ENCODE results near the gene ESRRA.
A peak's percentile ranks its signal among the peaks of the same experiment; 100 is the strongest.

The ESRRA gene

DNA sequence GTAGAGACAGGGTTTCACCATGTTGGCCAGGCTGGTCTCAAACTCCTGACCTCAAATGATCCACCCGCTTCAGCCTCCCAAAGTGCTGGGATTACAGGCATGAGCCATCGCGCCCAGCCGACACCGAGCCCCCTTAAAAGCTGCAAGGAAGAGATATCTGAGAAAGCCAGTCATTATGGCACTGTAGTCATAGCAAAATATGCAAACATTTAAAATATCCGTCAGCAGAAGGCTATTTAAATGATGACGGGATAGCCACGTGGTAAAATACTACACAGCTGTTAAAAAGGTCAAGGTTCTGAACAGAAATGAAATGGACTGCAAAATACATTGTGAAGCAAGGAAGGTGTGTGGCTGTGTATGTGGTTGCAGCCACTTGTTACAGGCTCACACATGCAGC, 28.2 kb downstream of the ESRRA start:
- no peak for DNase-seq

DNA sequence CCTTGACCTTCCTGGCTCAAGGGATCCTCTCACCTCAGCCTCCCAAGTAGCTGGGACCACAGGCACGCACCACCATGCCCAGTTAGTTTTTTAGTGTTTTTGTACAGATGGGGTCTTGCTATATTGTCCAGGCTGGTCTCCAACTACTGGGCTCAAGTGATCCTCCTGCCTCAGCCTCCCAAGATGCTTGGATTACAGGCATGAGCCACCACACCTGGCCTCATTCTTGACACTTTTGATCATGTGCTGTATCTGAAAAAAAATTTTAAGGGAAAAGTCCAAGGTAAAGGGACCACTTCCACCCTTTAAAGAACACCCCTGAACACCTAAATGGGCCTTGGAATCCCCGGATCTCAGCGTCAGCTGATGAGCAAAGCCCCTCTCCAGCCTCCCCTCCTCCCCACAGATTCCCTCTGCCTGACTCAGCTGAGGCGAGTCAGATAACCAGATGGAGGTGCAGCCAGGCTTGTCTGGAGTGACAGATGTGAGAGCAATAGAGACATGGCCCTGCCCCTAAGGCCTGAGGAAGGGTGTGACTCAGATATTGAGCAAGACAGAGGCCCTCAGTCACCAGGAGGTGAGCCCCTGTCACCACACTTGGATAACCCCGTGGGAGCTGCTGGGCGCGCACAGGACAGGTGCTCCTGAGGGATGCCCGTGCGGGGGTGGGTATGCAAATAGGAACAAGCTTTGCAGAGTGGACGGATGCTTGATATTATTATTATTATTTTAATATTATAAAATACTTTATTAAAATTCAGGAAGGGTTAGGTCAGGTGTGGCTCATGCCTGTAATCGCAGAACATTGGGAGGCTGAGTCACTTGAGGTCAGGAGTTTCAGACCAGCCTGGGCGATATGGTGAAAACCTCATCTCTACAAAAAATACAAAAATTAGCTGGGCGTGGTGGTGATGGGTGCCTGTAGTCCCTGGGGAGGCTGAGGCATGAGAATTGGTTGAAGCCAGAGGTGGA, 29.7 kb downstream of the ESRRA start:
- peak; percentile 68 to 80 for DNase-seq

DNA sequence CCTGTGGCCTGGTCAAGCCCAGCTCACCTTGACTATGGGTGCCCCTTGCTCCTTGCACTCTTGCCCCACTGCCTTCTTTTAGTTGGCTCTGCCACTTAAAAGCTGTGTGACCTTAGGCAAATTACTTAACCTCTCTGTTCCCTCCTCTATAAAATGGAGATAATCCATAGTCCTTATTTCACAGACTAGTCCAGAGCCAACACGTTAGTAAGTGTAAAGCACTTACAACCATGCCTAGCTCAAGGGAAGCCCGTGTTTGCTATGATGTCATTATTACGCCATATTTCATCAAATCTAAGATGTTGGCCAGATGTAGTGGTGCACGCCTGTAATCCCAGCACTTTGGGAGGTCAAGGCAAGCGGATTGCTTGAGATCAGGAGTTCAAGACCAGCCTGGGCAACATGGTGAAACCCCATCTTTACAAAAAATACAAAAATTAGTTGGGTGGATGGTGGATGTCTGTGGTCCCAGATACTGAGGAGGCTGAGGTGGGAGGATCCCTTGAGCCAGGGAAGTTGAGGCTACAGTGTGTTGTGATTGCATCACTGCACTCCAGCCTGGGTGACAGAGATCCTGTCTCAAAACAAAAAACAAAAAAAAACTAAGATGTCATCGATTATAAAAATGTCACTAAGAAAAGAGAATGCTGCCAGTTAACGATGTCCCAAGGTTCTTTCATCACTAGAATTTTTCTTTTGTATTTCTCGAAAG, 32.4 kb downstream of the ESRRA start:
- no peak for DNase-seq

DNA sequence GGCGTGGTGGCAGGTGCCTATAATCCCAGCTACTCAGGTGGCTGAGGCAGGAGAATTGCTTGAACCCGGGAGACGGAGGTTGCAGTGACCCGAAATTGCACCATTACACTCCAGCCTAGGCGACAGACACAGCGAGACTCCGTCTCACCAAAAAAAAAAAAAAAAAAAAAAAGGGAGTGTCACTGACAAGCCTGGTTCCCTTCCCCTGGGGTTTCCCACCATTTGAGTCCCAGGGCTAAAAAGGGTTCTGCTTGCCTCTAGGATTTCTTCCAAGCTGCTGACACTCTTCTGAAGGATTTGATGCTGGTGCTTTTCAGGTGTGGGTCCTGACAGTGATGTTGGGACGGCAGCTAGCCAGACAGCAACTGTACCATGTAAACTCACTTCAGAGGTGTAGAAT, 33.4 kb downstream of the ESRRA start:
- DNase-seq = no peak

DNA sequence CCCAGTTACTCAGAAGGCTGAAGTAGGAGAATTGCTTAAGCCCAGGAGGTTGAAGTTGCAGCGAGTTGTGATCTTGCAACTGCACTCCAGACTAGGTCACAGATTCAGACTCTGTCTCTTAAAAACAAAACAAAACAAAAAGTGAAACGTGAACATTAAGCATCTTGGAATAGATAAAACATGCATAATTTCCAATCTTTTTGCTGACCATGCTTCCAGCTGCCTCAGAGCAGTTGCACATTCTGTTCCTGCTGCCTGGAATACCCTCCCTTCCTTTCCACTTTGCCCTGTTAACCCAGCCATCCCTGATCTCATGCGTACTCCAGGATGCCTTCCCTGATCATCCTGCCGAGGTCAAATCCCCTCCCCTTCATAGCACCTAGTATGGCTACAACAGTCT, 34.0 kb downstream of the ESRRA start:
- DNase-seq = no peak

DNA sequence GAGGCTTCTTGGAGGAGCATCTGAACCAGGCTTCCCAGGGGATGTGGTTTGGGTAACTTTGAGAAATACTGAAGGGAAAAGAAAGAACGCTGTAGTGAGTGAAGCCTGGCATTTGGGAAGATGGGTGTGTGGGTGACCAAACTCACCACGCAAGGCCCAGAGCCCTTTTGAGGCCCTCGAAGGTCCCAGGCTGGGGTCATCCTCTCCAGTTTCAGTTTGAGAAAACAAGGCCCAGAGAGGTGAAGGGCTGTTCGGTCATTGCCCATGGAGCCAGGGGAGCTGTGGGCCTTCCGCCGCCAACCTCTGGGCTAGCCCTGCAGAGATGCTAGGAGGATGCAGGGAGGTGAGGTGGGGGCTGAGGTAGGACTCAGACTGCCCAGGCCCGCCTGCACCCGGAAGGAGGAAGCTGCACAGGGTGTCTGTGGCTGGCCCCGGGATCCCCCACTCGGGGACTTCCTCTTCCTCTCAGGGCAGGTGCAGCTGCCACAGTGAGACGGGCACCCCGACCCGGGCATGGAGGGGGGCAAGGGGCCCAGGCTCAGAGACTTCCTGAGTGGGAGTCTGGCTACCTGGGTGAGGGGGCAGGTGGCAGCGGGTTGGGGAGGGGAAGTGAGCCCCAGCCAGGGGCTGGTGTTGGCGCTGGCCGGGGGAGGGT, 34.6 kb downstream of the ESRRA start, which contains the start of gene CCDC88B:
CCDC88B (plus strand) TSS at position 451 of the 655 bp plus-strand sequence; CDS start at position 514, 63 bp downstream.
- DNase-seq = peak; percentile 59 to 73

DNA sequence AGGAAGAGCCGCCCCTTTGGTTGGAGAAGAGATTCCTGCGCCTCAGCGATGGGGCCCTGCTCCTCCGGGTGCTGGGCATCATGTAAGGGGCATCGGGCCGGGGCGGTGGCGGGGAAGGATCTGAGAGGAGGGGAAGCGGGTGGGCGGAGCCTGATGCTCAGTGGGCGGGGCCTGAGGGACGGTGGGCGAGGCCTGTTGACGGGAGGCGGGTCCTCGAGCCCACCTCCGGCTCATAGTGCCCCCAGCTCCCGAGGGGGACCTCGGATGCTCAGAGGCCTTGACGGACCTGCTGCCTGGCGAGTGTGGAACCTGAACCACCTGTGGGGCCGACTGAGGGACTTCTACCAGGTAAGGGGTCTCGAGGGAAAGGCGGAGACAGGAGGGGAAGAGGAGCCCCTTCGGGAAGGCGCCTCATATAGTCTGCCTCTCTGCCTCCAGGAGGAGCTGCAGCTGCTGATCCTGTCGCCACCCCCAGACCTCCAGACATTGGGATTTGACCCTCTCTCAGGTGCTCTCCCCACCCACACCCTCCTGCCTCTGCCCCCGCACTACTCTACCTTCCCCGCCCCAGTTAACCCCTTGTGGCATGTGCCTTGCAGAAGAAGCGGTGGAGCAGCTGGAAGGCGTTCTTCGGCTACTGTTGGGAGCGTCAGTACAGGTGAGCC, 35.5 kb downstream of the ESRRA start:
- peak; percentile 47 to 52 for DNase-seq

DNA sequence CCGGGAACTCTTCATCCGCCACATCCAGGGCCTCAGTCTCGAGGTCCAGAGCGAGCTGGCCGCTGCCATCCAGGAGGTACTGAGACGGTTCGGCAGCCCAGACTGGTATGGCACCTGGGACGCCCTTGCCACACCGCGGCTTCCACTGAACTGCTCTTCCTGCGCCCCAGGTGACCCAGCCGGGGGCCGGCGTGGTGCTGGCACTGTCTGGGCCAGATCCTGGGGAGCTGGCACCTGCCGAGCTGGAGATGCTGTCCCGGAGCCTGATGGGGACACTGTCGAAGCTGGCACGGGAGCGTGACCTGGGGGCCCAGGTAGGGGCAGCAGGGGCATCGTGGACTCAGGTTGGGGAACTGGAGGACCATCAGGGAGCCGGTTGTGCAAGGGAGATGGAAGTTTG, 36.1 kb downstream of the ESRRA start:
- no peak for DNase-seq

DNA sequence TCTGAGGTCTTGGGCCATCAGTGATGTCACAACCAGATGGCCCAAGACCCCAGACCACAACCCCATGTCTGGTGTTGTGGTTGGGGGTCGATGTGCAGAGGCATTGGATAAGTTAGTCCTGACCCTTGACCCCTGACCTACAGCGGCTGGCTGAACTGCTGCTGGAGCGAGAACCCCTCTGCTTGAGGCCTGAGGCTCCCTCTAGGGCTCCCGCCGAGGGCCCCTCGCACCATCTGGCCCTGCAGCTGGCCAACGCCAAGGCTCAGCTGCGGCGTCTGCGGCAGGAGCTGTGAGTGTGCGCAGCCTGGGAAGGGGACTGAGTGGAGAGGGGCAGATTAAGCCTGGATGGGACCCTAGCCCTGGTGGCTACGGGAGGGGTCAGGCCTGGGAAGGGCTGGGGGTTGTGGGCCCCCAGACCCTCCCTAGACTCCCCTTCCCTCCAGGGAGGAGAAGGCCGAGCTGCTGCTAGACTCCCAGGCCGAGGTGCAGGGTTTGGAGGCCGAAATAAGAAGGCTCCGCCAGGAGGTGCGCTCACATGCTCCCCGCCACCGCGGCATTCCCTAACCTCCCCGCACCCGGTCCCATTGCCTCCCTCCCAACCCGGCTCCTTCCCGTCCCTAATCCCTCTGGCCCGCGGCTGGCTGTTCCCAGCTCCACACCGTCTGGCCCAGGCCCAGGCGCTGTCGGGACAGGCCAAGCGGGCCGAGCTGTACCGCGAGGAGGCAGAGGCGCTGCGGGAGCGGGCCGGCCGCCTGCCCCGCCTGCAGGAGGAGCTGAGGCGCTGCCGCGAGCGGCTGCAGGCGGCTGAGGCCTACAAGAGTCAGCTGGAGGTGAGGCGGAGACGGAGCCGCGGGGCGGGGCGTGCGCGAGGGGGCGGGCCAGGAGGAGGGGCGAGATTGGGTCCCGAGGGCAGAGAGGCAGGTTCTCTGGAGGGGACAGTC, 36.8 kb downstream of the ESRRA start:
- DNase-seq = peak; percentile 89 to 91

DNA sequence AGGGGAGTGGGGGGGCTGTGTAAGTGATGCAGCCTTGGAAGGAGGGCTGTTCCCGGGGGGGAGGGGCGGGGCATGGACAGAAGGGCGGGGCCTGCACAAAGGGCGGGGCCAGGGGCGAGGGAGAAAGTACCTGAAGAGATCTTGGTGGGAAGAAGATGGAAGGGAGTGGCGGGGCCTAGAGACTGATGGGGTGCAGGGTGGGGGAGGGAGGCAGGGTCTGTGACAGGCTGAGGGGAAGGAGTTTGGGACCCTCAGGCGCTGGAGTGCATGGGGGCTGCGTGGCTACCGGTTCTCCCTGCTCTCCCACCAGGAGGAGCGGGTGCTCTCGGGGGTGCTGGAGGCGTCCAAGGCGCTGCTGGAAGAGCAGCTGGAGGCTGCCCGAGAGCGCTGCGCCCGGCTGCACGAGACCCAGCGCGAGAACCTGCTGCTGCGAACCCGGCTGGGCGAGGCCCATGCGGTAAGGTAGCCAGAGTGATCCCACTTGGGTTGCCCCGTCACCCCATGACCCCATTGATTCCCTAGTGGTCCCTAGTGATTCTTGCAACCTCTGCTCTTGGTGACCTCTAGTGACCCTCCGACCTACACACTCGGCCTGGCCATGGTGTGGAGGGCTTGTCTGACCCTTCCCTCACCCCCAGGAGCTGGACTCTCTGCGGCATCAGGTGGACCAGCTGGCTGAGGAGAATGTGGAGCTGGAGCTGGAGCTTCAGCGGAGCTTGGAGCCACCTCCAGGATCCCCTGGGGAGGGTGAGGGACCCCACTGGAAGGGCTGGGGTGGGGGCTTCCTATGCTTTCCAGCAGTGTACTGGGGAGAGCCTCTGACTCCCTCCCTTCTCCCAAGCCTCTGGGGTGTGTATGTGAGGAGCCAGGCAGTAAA, 37.8 kb downstream of the ESRRA start:
- no peak for DNase-seq

DNA sequence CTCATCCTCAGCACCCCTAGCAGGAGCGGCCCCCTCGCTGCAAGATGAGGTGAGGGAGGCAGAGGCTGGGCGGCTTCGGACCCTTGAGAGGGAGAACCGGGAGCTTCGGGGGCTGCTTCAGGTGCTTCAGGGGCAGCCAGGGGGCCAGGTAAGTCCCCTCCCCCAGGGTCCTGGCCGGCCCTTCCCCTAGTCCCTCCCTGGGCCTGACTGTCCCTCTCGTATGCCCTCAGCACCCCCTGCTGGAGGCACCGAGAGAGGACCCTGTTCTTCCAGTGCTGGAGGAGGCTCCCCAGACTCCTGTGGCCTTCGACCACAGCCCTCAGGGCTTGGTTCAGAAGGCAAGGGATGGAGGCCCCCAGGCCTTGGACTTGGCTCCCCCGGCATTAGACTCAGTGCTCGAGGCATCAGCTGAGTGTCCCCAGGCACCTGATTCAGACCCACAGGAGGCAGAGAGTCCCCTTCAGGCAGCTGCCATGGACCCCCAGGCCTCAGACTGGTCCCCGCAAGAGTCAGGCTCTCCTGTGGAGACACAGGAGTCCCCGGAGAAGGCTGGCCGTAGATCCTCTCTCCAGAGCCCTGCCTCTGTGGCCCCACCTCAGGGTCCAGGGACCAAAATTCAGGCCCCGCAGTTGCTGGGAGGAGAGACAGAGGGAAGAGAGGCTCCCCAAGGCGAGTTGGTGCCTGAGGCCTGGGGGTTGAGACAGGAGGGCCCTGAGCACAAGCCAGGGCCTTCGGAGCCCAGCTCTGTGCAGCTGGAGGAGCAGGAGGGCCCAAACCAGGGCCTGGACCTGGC, 38.6 kb downstream of the ESRRA start:
- peak in 1 of 2 donors; percentile 13 for DNase-seq

DNA sequence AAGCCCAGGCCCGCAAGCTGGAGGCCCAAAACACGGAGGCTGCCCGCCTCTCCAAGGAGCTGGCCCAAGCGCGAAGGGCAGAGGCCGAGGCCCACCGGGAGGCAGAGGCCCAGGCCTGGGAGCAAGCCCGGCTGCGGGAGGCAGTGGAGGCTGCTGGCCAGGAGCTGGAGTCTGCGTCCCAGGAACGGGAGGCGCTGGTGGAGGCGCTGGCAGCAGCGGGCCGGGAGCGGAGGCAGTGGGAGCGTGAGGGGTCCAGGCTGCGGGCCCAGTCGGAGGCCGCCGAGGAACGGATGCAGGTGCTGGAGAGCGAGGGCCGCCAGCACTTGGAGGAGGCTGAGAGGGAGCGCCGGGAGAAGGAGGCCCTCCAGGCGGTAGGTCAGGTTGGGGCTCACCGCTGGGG, 39.5 kb downstream of the ESRRA start:
- no peak for DNase-seq

DNA sequence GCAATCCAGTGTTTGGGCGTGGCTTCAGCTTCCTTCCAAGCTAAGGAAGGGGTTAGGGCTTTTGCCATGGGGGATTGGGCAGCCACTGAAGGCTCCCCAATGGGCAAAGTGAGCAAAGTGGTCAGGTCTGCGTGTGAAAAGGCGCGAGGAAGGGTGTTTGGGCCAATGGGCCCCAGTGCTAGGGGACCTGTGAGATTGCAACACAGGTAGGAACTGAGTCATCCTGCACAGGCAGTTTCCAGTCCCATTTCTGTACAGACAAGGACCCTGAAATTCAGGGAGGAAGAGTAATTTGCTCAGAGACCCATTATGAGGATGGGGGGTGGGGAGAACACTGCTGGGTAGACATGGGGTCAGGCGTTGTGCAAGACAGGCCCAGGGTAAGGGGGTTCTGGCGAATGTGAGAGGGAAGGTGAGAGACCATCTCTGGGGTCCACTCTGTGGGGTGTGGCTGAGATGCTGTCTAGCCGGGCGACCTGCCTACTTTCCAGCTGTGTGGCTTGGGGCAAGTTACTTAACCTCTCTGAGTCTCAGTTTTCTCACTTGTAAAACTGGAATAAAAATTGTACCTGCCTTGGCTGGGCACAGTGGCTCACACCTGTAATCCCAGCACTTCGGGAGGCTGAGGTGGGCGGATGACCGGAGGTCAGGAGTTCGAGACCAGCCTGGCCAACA, 42.0 kb downstream of the ESRRA start:
- no peak for DNase-seq

DNA sequence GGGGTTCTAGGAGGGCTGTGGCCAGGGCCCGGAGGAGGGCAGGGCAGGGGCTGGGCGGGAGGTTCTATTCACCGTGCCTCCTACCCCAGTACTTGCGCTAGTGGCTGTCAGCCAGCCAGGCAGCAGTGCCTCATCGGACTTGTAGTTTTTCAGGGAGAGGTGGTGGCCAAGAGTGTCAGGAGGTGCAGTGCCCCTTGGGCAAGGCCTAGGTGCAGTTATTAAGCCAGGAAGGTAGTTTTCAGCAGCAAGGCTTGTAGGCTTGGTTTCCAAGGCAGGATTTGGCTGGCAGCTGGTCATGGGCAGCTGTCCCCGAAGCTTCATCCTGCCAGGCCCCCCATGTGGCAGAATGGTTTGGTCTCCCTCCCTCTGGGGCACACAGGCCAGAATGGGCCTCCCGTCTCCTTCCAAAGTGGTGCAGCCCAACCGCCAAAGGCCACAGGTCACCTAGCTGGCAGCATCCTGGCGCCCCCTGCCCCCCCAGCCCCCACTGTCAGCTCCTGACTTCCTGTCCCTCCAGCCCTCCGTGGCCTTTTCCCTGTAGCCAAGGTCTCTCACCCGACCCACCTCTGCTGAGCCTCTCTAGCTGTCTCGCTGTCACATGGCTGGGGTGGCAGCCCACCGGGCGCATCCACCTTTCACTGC, 43.2 kb downstream of the ESRRA start:
- DNase-seq = no peak

DNA sequence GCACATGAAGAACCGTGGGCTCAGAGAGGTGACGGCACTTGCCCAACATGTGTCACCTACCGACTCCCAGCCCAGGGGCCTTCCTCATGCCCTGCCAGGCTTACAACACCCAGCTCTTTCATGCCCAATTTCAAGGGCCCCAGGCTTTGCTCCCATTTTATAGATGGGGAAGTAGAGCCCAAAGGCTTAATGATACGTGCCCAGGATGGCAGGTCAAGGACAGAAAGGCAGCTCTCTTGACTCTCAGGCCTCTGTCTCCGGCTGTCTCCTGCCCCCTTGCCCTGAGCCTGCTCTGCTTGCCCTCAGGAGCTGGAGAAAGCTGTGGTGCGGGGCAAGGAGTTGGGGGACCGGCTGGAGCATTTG, 43.7 kb downstream of the ESRRA start:
- no peak for DNase-seq

DNA sequence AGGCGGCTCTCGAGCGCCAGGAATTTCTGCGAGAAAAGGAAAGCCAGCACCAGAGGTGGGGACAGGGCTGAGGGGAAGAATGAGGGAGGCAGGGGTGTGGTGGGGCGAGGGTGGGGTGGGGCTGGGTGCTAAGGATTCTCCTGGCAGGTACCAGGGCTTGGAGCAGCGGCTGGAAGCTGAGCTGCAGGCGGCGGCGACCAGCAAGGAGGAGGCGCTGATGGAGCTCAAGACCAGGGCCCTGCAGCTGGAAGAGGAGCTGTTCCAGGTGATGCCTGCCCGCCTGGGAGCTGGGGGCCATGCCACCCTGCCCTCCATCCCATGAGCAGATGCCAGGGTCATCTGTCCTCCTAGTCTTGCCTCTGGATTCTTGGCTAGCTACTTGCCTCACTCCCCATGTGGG, 44.1 kb downstream of the ESRRA start:
- no peak for DNase-seq

DNA sequence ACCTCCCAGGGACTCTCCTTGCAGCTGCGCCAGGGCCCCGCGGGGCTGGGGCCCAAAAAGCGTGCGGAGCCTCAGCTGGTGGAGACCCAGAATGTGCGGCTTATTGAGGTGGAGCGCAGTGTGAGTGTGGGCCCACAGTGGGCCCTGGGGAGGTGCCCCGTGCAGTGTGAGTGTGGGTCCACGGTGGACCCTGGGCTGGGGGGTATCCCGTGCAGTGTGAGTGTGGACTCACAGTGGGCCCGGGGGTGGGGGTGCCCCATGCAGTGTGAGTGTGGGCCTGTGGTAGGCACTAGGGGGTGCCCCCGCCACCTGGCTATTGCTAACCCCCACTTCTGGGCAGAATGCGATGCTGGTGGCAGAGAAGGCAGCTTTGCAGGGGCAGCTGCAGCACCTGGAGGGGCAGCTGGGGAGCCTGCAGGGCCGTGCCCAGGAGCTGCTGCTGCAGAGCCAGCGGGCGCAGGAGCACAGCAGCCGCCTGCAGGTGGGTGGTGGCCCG, 45.9 kb downstream of the ESRRA start:
- DNase-seq = no peak
